ENCODE data around the gene PLEKHB1.

PLEKHB1 gene

DNA sequence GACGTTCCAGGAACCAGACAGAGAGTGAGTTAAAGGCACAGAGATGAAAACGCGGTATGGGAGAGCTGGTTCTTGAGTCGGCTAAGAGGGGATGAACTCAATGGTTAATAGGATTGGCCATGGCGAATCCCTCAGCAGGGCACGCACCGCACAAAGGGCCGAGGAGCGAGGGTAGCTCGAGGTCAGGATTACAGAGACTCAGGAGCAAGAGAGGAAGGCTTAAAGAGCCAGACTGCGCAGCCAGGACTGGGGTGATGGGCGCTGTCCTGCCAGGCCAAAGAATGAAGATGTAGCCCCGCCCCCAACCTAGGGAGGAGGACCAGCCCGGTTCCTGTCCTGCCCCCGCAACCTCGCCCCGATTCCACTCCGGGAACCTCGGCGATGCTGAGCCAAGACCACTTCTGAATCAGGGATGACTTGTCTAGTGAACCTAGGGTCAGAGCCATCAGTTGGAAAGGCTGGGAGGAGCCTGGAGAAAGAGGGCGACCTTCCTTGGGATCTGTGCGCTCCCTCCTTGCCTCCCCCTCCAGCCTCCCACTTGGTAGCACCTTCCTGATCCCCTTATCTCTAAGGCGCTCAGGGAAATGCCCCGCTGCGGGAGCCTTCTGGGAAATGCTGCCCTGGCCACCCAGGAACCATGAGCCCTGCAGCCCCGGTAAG lies at the start of gene PLEKHB1:
Gene PLEKHB1, plus strand, starts transcription at position 610 of the 660 bp plus-strand sequence. Its CDS starts 28 bp downstream, at position 638.
- DNase-seq, result no peak

DNA sequence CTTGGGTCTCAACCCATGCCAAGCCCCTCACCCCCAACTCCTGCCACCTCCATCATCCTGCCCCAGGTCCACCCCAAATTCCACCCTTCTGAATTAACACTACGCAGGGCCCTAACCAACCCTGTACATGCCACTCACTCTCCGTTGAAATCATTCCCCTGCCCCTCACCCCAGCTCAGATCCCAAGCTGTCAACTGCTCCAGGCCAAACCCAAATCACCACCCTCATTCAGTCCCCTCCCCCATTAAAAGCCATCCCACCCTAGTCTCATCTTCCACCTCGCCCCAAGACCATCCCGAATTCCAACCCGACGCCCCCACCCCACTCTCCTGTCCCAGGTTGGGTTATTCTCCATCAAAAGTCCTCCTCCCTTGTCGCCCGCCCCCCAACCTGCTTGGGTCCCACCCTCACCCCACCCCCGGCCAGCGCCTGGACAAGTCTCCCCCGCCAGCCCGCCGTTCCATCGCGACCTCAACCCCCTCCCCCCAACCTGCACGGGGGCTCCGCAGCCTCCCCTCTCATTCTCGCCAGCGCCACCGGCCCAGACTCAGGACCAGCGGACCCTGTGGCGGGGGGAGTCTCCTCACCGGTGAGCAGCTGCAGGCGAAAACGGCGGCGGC lies 48.9 kb upstream of the PLEKHB1 start:
- no peak for DNase-seq

- peak; percentile 92 for DNase-seq
Measured at GRCh38 chr11:73597956-73598718, 48.2 kb upstream of the PLEKHB1 start, which contains the start of gene FAM168A. Gene FAM168A (minus strand): TSS chr11:73598112. CDS start chr11:73468474, 129,638 bp downstream.

DNA sequence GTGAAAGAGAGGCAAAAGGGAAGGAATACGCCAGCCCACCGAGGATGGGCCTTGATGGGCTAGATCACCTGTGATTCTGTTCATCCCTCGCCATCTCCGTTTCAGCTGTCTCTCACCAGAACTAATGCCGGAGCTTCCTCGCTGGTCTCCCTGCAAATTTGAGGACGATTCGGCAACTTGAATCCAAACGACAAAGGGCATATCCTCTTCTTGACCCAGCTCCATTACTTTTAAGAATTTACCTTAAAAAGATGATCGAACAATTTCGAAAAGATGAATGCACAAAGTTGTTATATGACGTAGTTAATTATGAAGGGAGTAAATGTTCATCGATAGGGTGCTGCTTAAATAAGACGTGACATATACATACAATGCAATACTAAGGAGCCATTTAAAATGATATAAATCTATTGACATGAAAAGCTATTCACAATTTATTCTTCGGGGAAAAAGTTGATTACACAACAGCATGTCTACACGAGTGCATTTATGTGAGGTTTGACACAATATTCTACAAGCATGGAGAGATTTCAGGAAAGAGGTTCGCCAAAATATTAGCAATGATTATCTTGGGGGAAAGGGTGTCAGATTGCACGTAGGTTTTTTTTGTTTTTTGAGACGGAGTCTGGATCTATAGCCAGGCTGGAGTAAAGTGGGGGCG lies 47.5 kb upstream of the PLEKHB1 start:
- DNase-seq, result peak; percentile 79

- DNase-seq, result no peak
Measured at GRCh38 chr11:73612601-73613140, 33.7 kb upstream of the PLEKHB1 start.

DNA sequence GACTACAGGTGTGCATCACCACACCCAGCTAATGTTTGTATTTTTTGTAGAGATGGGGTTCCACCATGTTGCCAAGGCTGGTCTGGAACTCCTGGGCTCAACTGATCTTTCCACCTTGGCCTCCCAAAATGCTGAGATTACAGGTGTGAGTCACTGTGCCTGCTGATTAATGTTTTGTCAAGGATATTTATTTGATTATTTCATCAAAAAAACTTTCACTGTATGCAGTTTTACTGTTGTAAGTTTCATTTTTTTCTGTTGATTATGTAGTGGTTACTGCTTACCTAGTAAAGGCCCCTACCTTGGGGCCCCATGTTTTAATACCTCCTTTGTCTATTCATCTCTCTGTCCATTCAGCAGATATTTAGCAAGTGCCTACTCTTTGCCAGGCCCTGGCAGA lies 31.8 kb upstream of the PLEKHB1 start:
- no peak for DNase-seq

DNA sequence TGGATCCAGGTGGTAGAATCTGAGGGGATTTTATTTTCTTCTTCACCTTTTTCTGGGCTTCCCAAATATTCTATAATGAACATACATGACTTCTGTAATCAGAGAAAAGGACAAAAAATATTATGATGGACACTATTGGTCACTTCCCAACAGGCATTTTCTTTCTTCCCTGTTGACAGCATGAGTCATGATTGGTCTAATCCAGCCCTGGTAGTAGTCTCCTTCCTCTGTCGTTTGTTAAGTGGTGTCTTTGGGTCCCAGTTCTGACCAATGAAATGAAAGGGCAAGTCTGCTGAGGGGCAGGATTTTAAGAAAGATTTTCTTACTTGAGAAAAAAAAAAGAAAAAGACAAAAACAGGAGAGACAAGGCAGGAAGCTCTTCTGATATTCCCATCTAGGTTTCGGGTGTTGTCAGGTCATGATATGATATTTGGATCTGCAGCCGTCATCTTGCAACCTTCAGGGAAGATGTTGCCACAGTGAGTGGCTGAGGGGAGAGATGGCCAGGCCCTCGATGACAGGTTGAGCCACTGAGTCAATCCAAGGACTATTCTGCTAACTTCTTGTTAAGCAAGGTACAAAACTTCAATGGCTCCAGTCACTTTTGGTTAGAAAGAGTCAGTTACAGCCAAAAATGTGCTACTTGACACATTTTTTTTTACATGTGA lies 23.3 kb upstream of the PLEKHB1 start:
- no peak for DNase-seq

- no peak for DNase-seq
Measured at GRCh38 chr11:73623686-73624085, 22.7 kb upstream of the PLEKHB1 start.

- DNase-seq, result peak; percentile 73
Measured at GRCh38 chr11:73625696-73626318, 20.6 kb upstream of the PLEKHB1 start.

GRCh38 chr11:73629907-73630306 lies 16.5 kb upstream of the PLEKHB1 start:
- no peak for DNase-seq

DNA sequence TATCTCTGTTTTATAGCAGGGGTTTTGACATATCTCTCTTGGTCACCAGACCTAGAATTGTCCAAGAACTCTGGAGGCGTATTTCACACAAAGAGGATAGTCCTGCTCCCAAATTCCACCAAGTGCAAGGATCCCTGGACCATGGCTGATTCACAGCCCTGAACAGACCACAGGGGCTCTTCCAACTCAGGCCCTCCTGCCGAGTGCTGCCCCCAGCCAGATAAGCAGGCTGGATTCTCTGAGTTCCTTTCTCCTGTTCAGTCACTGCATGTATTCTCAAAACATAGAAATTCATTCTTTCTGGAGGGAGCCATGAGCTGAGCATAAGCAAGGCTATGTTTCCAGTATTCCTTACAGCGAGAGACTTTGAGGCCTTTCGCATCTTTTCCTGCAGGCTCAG lies 13.4 kb upstream of the PLEKHB1 start:
- DNase-seq, result no peak

GRCh38 chr11:73633999-73634398 lies 12.4 kb upstream of the PLEKHB1 start:
- DNase-seq, result no peak

GRCh38 chr11:73635721-73636120 lies 10.7 kb upstream of the PLEKHB1 start:
- no peak for DNase-seq

DNA sequence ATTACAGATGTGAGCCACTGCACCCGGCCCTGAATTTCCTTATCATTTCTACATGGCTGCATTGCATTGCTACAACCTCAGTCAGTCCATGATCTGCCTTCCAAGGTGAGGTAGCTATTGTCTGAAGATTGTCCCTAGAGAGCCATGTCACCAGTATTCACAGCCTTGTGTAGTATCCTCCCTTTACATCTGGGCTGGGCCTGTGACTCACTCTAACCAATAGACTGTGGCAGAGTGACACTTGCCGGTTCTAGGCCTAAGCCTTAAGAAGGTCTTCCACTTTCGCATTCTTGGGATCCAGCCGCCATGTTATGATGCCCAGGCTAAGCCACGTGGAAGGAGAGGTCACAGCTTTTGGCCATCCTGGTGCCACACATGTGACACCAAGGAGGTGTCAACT lies 10.1 kb upstream of the PLEKHB1 start:
- no peak for DNase-seq

- DNase-seq, result no peak
Measured at GRCh38 chr11:73637012-73637411, 9.4 kb upstream of the PLEKHB1 start.

GRCh38 chr11:73640592-73640991 lies 5.8 kb upstream of the PLEKHB1 start:
- no peak for DNase-seq

- no peak for DNase-seq
Measured at GRCh38 chr11:73641668-73642067, 4.7 kb upstream of the PLEKHB1 start.

- no peak for DNase-seq
Measured at GRCh38 chr11:73645121-73645969, 1.0 kb upstream of the PLEKHB1 start.

GRCh38 chr11:73647459-73648100 lies 1.2 kb downstream of the PLEKHB1 start:
- peak; percentile 97 for DNase-seq

DNA sequence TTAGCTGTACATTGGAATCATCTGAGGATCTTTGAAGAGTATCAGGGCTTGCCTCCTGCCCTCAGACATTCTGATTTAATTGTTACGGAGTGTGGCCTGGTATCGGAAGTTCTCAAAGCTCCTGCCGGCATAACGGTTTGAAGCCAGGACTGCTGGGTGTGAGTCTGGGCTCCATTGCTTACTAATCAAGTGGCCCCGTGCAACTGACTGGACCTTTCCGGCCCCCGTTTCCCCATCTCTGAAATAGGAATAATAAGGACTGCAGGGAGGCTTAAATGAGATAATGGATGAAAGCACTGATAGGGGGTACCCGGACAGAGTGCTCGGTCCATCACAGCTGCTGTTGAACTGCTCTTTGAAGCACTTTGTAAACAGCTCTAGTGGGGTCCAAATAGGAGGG lies 1.7 kb downstream of the PLEKHB1 start:
- DNase-seq, result no peak
